Measurements from ENCODE around the gene CSTPP1. TPM values are rescaled to one million over a fixed set of nuclear protein-coding genes. Genes with fewer than 3 reads are reported as not detected.

The CSTPP1 gene
- total and polyA plus RNA-seq, 2 of the 4 experiments (the other 2 are of a cell fraction): 22.0 to 35.7 TPM

- H2AK9ac ChIP-seq (replicated peaks; ENCODE audit: low read depth, low read length, poor library complexity): no peak overlapping the region
- H2BK120ac ChIP-seq (ENCODE audit: low read depth, low read length): peak overlapping the region; percentile 46; the same call in 1 of the 2 replicates
- no peak overlapping the region; the same call in 1 of the 2 replicates for H4K5ac ChIP-seq (ENCODE audit: low read depth, low read length)
- H3K9me3 ChIP-seq (ENCODE audit: control insufficient read depth, insufficient read depth, low read length): no peaks in the 10 kb centered on the region
- CTCF ChIA-PET: no interaction called here
- no peak overlapping the region for H2AFZ ChIP-seq (replicated peaks; ENCODE audit: low read length, poor library complexity)
- no peak for TF ChIP-seq CEBPB (IDR thresholded peaks at IDR 0.05; ENCODE audit: low read depth, low read length)
- TF ChIP-seq USF2 (IDR thresholded peaks at IDR 0.05; ENCODE audit: low read depth, low read length): no peak
- no peak for TF ChIP-seq MAZ (IDR thresholded peaks at IDR 0.05; ENCODE audit: borderline replicate concordance, low read depth, low read length)
- TF ChIP-seq NFE2L2 (IDR thresholded peaks at IDR 0.05; ENCODE audit: low read depth, low read length): no peak
- TF ChIP-seq POLR2A (IDR thresholded peaks at IDR 0.05; ENCODE audit: low read depth, low read length): no peak
- TF ChIP-seq RCOR1 (IDR thresholded peaks at IDR 0.05; ENCODE audit: insufficient replicate concordance, low read length): no peak
- no peak for TF ChIP-seq CTCF (conservative IDR thresholded peaks at IDR 0.05; ENCODE audit: low read depth, low read length)
- TF ChIP-seq RAD21 (IDR thresholded peaks at IDR 0.05; ENCODE audit: low read length): no peak
- TF ChIP-seq ELK1 (IDR thresholded peaks at IDR 0.05; ENCODE audit: borderline replicate concordance, low read depth, low read length): no peak
- TF ChIP-seq MXI1 (IDR thresholded peaks at IDR 0.05; ENCODE audit: borderline replicate concordance, low read depth, low read length): no peak
- TF ChIP-seq SMC3 (IDR thresholded peaks at IDR 0.05; ENCODE audit: low read depth, low read length): no peak
- no peak for TF ChIP-seq CHD1 (IDR thresholded peaks at IDR 0.05; ENCODE audit: low read depth, low read length)
- no peak for TF ChIP-seq RFX5 (IDR thresholded peaks at IDR 0.05; ENCODE audit: low read depth, low read length)
- peaks cover 6 to 20% of the 10 kb centered on the region in 2 experiments; a peak in 3 of 4 replicates for H3K79me1 ChIP-seq (ENCODE audit: low read depth in 1 of 2, low read length in 2 of 2)
- H2AK5ac ChIP-seq (ENCODE audit: low read depth, low read length): no peak overlapping the region
- no peak overlapping the region for H2BK15ac ChIP-seq (ENCODE audit: low read depth, low read length)
- no peak overlapping the region for H2BK20ac ChIP-seq (ENCODE audit: low read depth, low read length)
- peak overlapping the region; percentile 8; the same call in 1 of the 2 replicates for H3K18ac ChIP-seq (ENCODE audit: low read depth, low read length)
- no peak overlapping the region for H3K4me3 ChIP-seq (ENCODE audit: insufficient read depth, low read depth, low read length)
- H4K20me1 ChIP-seq (ENCODE audit: insufficient read depth, low read length): 0 out of 2 replicates have a peak, but pooled peaks cover 1% of the 10 kb centered on the region
- ATAC-seq (ENCODE audit: low read depth): no peak
- H3K23ac ChIP-seq (ENCODE audit: low read depth, low read length): no peak overlapping the region
- peaks cover 9% of the 10 kb centered on the region for H3K4me1 ChIP-seq (ENCODE audit: control insufficient read depth, insufficient read depth, low read length)
- intact Hi-C loops (cut with micrococcal nuclease): no loop called here
- no TSS peak for BruUV-seq (replicated peaks)
- no peak overlapping the region for H3K56ac ChIP-seq (ENCODE audit: extremely low read depth, insufficient read depth, low read length)
- 88 to 100% methylated on average over 3 to 5 of the region's 5 CpGs for WGBS, 2 experiments (ENCODE audit: extremely low coverage in 2 of 2, insufficient read length in 1 of 2)
- H4K91ac ChIP-seq (ENCODE audit: insufficient read depth, low read depth, low read length): no peak overlapping the region
- H3K9ac ChIP-seq (ENCODE audit: low read depth, low read length): no peak overlapping the region
- H3K4ac ChIP-seq (ENCODE audit: low read depth, low read length): peak overlapping the region; percentile 72
- H2BK5ac ChIP-seq (ENCODE audit: low read depth, low read length, poor library complexity, severe bottlenecking): peak overlapping the region; percentile 9
- no peak for DNase-seq
- peak overlapping the region; percentile 60 for H3K14ac ChIP-seq (replicated peaks; ENCODE audit: low read depth, low read length)
- no peak overlapping the region for H3K4me2 ChIP-seq (ENCODE audit: low read depth, low read length)
- in situ Hi-C loops (cut with MboI; ENCODE audit: low sequenced_read_pairs): no loop called here
- H3K27ac ChIP-seq (ENCODE audit: insufficient read depth, low read length): no peak overlapping the region
- dilution Hi-C loops (cut with HindIII; ENCODE audit: low sequenced_read_pairs, unreplicated experiment): no loop called here
- H3K36me3 ChIP-seq (ENCODE audit: control insufficient read depth, insufficient read depth, low read length): no peaks in the 10 kb centered on the region
- H3K27me3 ChIP-seq (ENCODE audit: control insufficient read depth, insufficient read depth, low read length): no peaks in the 10 kb centered on the region
- POLR2A ChIA-PET (ENCODE audit: unreplicated experiment): no interaction called here
- peaks cover 13% of the 10 kb centered on the region for H3K9me1 ChIP-seq (ENCODE audit: insufficient read depth, low read length)
- peak overlapping the region in 1 of 2 experiments; percentile 53; a peak in 1 of 4 replicates for H4K8ac ChIP-seq (ENCODE audit: low read depth in 2 of 2, low read length in 2 of 2)
These were observed 16.5 kb downstream of the CSTPP1 start for GRCh38 chr11:46953093-46953492.
